ENCODE results near the gene ADORA1. TPM values are rescaled to one million over a fixed set of nuclear protein-coding genes. Genes with fewer than 3 reads are reported as not detected.

Gene ADORA1
- total RNA-seq, 1 donor from 2014 or later: 2.1 TPM

DNA sequence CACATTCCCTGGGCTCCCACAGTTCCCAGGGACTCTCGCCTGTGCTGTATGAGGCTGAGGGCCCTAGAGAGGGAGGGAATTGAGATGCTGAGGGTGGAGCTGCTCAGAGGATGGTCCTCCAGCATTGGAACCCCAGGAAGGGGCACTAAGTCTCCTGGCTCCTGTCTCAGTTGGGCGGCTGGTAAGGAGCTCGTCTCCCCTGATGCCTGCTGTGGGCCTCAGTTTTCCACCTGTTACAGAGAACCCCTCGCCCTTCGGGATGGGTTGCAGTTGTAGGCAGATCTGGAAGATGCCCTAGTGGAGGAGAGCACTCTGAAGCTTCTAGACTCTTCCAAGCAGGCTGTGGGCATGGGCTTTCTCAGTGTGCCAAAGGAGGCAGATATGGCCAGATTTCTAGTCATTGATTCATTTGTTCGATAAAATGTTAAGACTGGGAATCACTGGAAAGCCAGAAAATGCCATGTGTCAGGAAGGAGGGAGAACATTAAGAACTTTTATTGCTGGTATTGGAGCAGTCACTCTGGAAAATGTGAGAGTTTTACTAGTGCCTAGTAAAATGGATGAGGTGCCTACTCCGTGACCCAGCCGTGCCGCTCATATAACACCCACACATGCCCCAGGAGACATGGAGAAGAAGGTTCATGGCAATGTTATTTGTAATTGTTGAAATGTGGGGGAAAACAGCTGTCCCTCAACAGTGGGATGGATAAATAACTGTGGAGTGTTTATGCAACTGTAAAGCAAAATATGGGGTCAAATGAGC, 48.9 kb downstream of the ADORA1 start:
- Histone ChIP-seq H3K36me3 (ENCODE audit: control insufficient read depth in 3 of 3, insufficient read depth in 3 of 3, low read length in 3 of 3) (no peaks in the 10 kb centered on the region), H3K4me3 (ENCODE audit: low read length in 3 of 3) (no peak overlapping the region), H3K4me1 (ENCODE audit: control insufficient read depth in 3 of 3, insufficient read depth in 3 of 3, low read length in 3 of 3) (peaks cover 53 to 69% (median 55%) of the 10 kb centered on the region in 3 donors), H3K9me3 (ENCODE audit: control insufficient read depth in 3 of 3, low read length in 3 of 3) (no peaks in the 10 kb centered on the region), H3K9ac (ENCODE audit: low read depth in 1 of 3, low read length in 3 of 3) (no peak overlapping the region), H3K27ac (ENCODE audit: low read depth, low read length) (no peak overlapping the region), H3K27me3 (ENCODE audit: control insufficient read depth in 3 of 3, insufficient read depth in 3 of 3, low read length in 3 of 3) (no peaks in the 10 kb centered on the region)

DNA sequence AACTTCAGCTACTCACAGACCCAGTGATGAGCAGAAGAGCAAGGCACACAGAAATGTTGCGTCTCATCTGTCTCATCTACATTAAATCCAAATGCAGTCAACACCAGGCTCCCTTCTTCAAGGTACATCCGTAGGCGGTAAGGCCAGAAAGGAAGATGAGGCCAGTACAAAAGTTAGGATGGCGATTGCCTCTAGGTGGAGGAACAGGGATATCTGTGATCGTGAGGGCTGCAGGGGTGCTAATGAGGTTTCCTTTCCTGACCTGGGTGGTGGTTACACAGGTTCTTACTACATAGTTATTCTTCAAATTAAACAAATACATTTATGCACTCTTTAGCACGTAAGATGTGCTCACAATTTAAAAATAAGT, 49.5 kb downstream of the ADORA1 start:
- no peaks in the 10 kb centered on the region for H3K9me3 ChIP-seq (ENCODE audit: control insufficient read depth in 3 of 3, low read length in 3 of 3)
- H3K9ac ChIP-seq (ENCODE audit: low read depth in 1 of 3, low read length in 3 of 3): no peak overlapping the region
- no peaks in the 10 kb centered on the region for H3K36me3 ChIP-seq (ENCODE audit: control insufficient read depth in 3 of 3, insufficient read depth in 3 of 3, low read length in 3 of 3)
- H3K4me3 ChIP-seq (ENCODE audit: low read length in 3 of 3): no peak overlapping the region
- no peak overlapping the region for H3K27ac ChIP-seq (ENCODE audit: low read depth, low read length)
- no peaks in the 10 kb centered on the region for H3K27me3 ChIP-seq (ENCODE audit: control insufficient read depth in 3 of 3, insufficient read depth in 3 of 3, low read length in 3 of 3)
- peaks cover 47 to 64% (median 49%) of the 10 kb centered on the region in 3 donors for H3K4me1 ChIP-seq (ENCODE audit: control insufficient read depth in 3 of 3, insufficient read depth in 3 of 3, low read length in 3 of 3)

DNA sequence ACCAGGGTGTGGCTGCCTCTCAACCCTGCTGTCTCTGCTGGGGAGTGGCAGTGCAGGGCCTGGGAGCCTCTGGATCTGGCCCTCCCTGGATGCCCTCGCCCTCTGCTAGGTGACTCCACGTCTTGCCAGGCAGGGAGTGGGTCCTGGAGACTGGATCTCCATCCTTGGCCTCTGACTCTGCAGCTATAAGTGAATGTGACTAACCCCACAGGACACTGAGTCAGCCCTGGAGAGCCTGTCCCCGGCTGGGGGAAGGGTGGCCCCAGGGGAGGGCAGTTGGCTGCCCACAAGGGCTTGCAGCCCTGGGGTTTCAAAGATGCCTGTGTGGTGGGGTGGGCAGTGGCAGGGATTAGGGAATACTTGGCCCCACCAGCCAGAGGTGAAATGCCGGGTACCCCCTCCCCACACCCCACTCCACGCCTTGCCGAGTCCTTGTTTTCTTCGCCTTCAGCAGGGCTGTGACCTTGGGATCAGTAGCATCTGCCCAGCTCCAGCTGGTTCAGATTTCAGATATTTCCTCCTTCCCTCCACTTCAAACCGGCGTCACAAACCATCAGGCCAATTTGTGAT, 50.0 kb downstream of the ADORA1 start:
- Histone ChIP-seq H3K9ac (ENCODE audit: low read depth in 1 of 3, low read length in 3 of 3) (no peak overlapping the region), H3K4me1 (ENCODE audit: control insufficient read depth in 3 of 3, insufficient read depth in 3 of 3, low read length in 3 of 3) (peaks cover 43 to 60% (median 46%) of the 10 kb centered on the region in 3 donors)

DNA sequence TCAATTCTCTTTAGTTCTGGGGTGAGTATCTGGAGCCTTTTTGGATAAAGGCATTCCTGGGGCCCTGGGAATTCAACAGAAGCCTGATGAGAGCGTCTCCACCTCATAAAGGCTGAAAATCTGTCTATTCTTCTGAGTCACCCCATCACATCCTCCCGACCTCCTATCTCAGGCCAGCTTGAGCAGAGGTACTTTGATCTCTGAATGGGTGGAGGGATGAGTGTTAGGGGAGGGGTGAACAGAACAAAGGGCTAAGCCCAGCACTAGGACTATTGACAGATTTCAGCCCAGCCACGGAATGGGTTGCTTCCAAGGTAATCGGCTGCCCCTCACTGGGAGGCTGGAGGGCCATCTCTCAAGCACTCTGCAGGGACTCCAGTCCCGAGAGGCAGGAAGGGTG, 50.6 kb downstream of the ADORA1 start:
- Histone ChIP-seq H3K4me1 (ENCODE audit: control insufficient read depth in 3 of 3, insufficient read depth in 3 of 3, low read length in 3 of 3) (peaks cover 38 to 54% (median 40%) of the 10 kb centered on the region in 3 donors), H3K9me3 (ENCODE audit: control insufficient read depth in 3 of 3, low read length in 3 of 3) (no peaks in the 10 kb centered on the region), H3K36me3 (ENCODE audit: control insufficient read depth in 3 of 3, insufficient read depth in 3 of 3, low read length in 3 of 3) (no peaks in the 10 kb centered on the region), H3K27ac (ENCODE audit: low read depth, low read length) (no peak overlapping the region), H3K4me3 (ENCODE audit: low read length in 3 of 3) (no peak overlapping the region), H3K9ac (ENCODE audit: low read depth in 1 of 3, low read length in 3 of 3) (no peak overlapping the region), H3K27me3 (ENCODE audit: control insufficient read depth in 3 of 3, insufficient read depth in 3 of 3, low read length in 3 of 3) (no peaks in the 10 kb centered on the region)

More for the DNA sequence above, 50.0 kb downstream of the ADORA1 start:
- Histone ChIP-seq H3K9me3 (ENCODE audit: control insufficient read depth in 3 of 3, low read length in 3 of 3) (no peaks in the 10 kb centered on the region), H3K4me3 (ENCODE audit: low read length in 3 of 3) (no peak overlapping the region), H3K27ac (ENCODE audit: low read depth, low read length) (peak overlapping the region; percentile 11), H3K36me3 (ENCODE audit: control insufficient read depth in 3 of 3, insufficient read depth in 3 of 3, low read length in 3 of 3) (no peaks in the 10 kb centered on the region), H3K27me3 (ENCODE audit: control insufficient read depth in 3 of 3, insufficient read depth in 3 of 3, low read length in 3 of 3) (no peaks in the 10 kb centered on the region)

DNA sequence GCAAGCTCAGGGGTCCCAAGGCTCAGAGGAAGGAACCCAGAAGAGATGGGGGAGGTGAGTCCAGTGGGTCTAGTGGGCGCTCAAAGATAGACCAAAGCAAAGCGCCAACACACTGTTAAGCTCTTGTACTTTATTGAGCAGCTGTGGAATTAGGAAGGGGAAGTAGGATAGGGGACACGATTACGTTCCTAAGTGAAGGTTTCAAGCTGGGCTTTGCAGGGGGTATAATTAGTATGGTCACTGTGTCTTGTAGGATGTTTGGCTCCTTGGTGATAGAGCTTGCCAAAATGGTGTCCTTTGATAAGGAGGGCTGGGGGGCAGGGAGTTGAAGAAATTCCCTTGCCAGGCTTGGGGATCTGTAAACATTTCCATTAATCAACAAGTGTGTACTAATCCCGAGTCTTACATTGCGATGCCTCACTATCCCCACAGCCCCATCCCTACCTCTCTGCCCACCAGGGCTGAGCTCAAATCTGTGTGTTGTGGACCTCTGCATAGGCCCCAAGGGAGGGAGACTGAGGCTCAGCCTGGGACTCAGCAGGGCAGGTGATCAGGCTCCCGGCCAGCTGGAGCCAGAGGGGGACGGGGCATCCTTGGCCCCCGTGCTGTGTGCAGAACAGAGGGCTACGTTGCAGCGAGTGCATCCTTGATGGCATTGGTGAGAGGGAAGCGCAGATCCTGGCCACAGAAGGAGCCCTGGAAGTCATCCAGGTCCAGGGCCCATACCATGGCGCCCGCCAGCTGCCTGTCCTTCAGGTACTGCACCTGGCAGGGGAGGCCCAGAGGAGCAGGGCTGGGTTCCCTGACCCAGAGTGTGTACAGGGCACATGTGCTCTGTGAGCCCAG, 51.5 kb downstream of the ADORA1 start:
- Histone ChIP-seq H3K27ac (ENCODE audit: low read depth, low read length) (no peak overlapping the region), H3K36me3 (ENCODE audit: control insufficient read depth in 3 of 3, insufficient read depth in 3 of 3, low read length in 3 of 3) (no peaks in the 10 kb centered on the region), H3K9me3 (ENCODE audit: control insufficient read depth in 3 of 3, low read length in 3 of 3) (no peaks in the 10 kb centered on the region), H3K9ac (ENCODE audit: low read depth in 1 of 3, low read length in 3 of 3) (no peak overlapping the region), H3K4me3 (ENCODE audit: low read length in 3 of 3) (no peak overlapping the region), H3K27me3 (ENCODE audit: control insufficient read depth in 3 of 3, insufficient read depth in 3 of 3, low read length in 3 of 3) (no peaks in the 10 kb centered on the region), H3K4me1 (ENCODE audit: control insufficient read depth in 3 of 3, insufficient read depth in 3 of 3, low read length in 3 of 3) (peaks cover 28 to 45% (median 31%) of the 10 kb centered on the region in 3 donors)

DNA sequence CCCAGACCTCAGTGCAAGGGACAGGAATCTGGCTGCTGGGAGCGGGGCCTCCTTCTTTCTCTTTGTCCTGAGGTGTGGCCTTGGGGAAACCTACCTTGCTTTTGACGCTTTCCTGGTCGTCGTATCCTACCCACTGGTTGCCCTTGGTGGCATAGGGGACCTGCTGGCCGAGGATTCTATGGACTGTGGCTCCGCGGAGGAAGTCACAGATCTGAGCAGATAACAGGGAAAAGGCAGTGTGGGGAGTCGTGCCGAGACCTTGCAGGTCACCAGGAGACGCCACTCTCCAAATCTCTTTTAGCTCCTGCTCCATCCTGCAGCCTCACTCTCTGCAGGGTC, 52.1 kb downstream of the ADORA1 start:
- no peak overlapping the region for H3K4me3 ChIP-seq (ENCODE audit: low read length in 3 of 3)
- H3K9ac ChIP-seq (ENCODE audit: low read depth in 1 of 3, low read length in 3 of 3): no peak overlapping the region
- H3K4me1 ChIP-seq (ENCODE audit: control insufficient read depth in 3 of 3, insufficient read depth in 3 of 3, low read length in 3 of 3): peaks cover 23 to 39% (median 25%) of the 10 kb centered on the region in 3 donors
- no peaks in the 10 kb centered on the region for H3K27me3 ChIP-seq (ENCODE audit: control insufficient read depth in 3 of 3, insufficient read depth in 3 of 3, low read length in 3 of 3)
- no peaks in the 10 kb centered on the region for H3K36me3 ChIP-seq (ENCODE audit: control insufficient read depth in 3 of 3, insufficient read depth in 3 of 3, low read length in 3 of 3)
- no peak overlapping the region for H3K27ac ChIP-seq (ENCODE audit: low read depth, low read length)
- H3K9me3 ChIP-seq (ENCODE audit: control insufficient read depth in 3 of 3, low read length in 3 of 3): no peaks in the 10 kb centered on the region

DNA sequence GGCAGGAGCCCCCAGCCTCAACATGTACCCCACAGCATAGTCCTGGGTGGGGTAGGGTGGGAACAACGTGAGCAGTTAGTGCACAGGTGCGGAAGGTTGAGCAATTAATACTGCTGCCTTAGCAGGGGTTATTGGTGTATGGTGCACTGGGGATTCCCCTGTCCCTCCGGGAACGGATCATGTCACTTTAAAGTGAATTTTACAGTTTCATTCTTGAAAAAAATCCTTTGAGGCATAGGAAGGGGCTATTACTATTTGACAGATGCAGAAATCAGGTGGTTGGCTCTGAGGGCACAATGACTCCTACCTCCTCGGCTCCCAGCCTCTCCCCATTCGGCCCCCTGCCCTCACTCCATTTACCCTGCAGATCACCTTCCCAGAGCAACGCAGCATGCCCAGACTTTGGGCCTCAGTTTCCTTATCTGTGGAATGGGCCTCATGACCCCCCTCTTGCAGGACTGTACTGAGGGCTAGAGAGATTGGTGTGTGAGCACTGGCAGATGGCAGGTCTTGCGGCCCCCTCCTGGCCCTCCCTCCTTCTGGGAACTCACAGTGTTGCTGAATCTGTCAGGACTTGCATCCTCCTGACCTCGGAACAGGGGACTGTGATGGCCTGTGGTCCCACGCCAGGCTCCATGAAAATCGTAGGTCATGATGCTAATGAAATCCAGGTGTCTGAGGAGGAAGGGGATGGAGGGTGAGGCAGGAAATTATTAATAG, 53.2 kb downstream of the ADORA1 start:
- Histone ChIP-seq H3K4me3 (ENCODE audit: low read length in 3 of 3) (no peak overlapping the region), H3K9ac (ENCODE audit: low read depth in 1 of 3, low read length in 3 of 3) (no peak overlapping the region), H3K9me3 (ENCODE audit: control insufficient read depth in 3 of 3, low read length in 3 of 3) (no peaks in the 10 kb centered on the region), H3K36me3 (ENCODE audit: control insufficient read depth in 3 of 3, insufficient read depth in 3 of 3, low read length in 3 of 3) (no peaks in the 10 kb centered on the region), H3K27me3 (ENCODE audit: control insufficient read depth in 3 of 3, insufficient read depth in 3 of 3, low read length in 3 of 3) (no peaks in the 10 kb centered on the region), H3K27ac (ENCODE audit: low read depth, low read length) (no peak overlapping the region), H3K4me1 (ENCODE audit: control insufficient read depth in 3 of 3, insufficient read depth in 3 of 3, low read length in 3 of 3) (peaks cover 16 to 30% (median 16%) of the 10 kb centered on the region in 3 donors)

DNA sequence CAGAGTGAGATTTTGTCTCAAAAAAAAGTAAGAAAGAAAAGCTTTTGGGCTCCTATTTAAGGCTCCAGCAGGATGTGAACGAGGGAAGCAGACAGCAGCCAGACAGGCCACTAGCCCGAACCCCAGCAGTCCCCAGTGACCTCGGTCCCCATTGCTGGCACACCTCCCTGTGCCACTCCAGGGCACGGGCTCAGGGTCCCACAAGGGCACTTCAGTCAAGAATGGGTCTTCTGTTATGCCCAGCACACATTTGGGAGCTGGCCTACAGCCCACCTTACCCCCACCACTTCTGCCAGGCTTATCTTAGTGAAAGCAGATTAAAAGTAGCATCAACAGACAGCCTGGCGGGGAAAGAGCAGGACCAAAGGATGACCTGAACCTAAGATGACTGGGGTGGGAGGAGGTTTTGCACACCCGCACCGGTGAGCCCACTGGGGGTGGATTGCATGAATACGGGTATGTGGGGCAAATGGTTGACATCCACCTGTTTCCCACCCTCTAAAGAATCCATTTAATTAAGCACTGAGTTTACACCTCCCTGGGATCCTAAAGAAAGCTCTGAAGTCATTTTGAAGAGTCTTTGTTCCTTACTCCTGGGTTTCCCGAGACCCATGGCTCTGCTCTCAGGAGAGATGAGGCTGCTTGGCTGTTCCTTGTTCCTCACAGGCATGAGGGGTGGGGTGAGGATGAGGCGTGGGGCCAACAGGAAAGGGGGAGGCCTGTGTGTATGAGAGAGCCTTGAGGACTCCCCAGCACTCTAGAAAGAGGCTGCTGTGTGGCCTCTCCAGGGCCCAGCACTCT, 54.3 kb downstream of the ADORA1 start:
- H3K27me3 ChIP-seq (ENCODE audit: control insufficient read depth in 3 of 3, insufficient read depth in 3 of 3, low read length in 3 of 3): no peaks in the 10 kb centered on the region
- no peaks in the 10 kb centered on the region for H3K9me3 ChIP-seq (ENCODE audit: control insufficient read depth in 3 of 3, low read length in 3 of 3)
- H3K4me3 ChIP-seq (ENCODE audit: low read length in 3 of 3): no peak overlapping the region
- H3K4me1 ChIP-seq (ENCODE audit: control insufficient read depth in 3 of 3, insufficient read depth in 3 of 3, low read length in 3 of 3): peaks cover 10 to 26% (median 10%) of the 10 kb centered on the region in 3 donors
- H3K27ac ChIP-seq (ENCODE audit: low read depth, low read length): no peak overlapping the region
- no peak overlapping the region for H3K9ac ChIP-seq (ENCODE audit: low read depth in 1 of 3, low read length in 3 of 3)
- no peaks in the 10 kb centered on the region for H3K36me3 ChIP-seq (ENCODE audit: control insufficient read depth in 3 of 3, insufficient read depth in 3 of 3, low read length in 3 of 3)

DNA sequence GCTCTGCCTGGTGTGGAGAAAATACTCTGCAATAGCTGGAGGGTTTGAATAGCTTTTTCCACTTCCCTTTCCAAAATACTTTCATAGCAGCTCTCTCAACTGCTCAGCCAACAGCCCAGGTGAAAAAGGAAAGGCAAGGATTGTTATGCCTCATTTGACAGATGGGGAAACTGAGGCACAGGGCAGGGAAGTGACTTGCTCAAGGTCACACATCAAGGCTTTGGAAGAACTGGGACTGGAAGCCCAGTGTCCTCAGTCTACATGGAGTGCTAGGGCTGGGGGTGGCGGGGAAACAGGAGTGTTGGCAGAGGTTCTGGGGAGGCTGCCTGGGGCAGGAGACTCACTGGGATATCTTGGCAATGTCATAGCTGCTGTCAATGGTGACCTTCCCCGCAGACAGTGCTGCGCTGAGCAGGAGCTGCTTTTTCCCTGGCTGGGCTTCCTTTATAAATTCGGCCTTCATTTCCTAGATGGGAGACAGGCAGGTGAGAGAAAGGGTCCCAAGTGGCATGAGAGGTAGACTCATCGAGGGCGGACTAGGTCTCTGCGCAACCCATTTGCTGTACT, 54.9 kb downstream of the ADORA1 start:
- Histone ChIP-seq H3K27me3 (ENCODE audit: control insufficient read depth in 3 of 3, insufficient read depth in 3 of 3, low read length in 3 of 3) (no peaks in the 10 kb centered on the region), H3K4me3 (ENCODE audit: low read length in 3 of 3) (no peak overlapping the region), H3K4me1 (ENCODE audit: control insufficient read depth in 3 of 3, insufficient read depth in 3 of 3, low read length in 3 of 3) (peaks cover 11 to 25% (median 13%) of the 10 kb centered on the region in 3 donors), H3K27ac (ENCODE audit: low read depth, low read length) (no peak overlapping the region), H3K36me3 (ENCODE audit: control insufficient read depth in 3 of 3, insufficient read depth in 3 of 3, low read length in 3 of 3) (no peaks in the 10 kb centered on the region), H3K9ac (ENCODE audit: low read depth in 1 of 3, low read length in 3 of 3) (no peak overlapping the region), H3K9me3 (ENCODE audit: control insufficient read depth in 3 of 3, low read length in 3 of 3) (no peaks in the 10 kb centered on the region)
